Activated CD4-positive, alpha-beta T cell treated with anti-CD3 and anti-CD28 coated beads, Interleukin-2, amount 50 U/mL, for 4 hours (primary cell): ENCODE results near the gene LBR.
"Not testable (repeated sequence)": the region's sequence is repeated elsewhere in the genome, so short reads cannot be mapped to it uniquely, and the experiment has no call there.

ENCODE experiments used
- DNase-seq, 2 experiments: peaks; one replicate each; pipeline ENCODE4 v3.0.0-alpha.2; 2020

The LBR gene

GRCh38 chr1:225418059-225418458, 9.8 kb downstream of the LBR start:
- no peak for DNase-seq

- no peak for DNase-seq
Measured at GRCh38 chr1:225415967-225416745, 11.7 kb downstream of the LBR start.

GRCh38 chr1:225415307-225415706, 12.5 kb downstream of the LBR start:
- DNase-seq = no peak

- no peak for DNase-seq
Measured at GRCh38 chr1:225413708-225414375, 14.0 kb downstream of the LBR start.

- no peak for DNase-seq
Measured at GRCh38 chr1:225412803-225413351, 15.0 kb downstream of the LBR start.

GRCh38 chr1:225412321-225412720, 15.5 kb downstream of the LBR start:
- DNase-seq = no peak

GRCh38 chr1:225410036-225410435, 17.8 kb downstream of the LBR start:
- DNase-seq = no peak

GRCh38 chr1:225409051-225409450, 18.8 kb downstream of the LBR start:
- DNase-seq = no peak

- no peak for DNase-seq
Measured at GRCh38 chr1:225408249-225408648, 19.6 kb downstream of the LBR start.

GRCh38 chr1:225407755-225408154, 20.1 kb downstream of the LBR start:
- DNase-seq = no peak

- no peak for DNase-seq
Measured at GRCh38 chr1:225406976-225407725, 20.7 kb downstream of the LBR start.

- no peak for DNase-seq
Measured at GRCh38 chr1:225400968-225401367, 26.9 kb downstream of the LBR start.

- no peak for DNase-seq
Measured at GRCh38 chr1:225396357-225396756, 31.5 kb downstream of the LBR start.

- no peak for DNase-seq
Measured at GRCh38 chr1:225389843-225390242, 38.0 kb downstream of the LBR start.

GRCh38 chr1:225388372-225388771, 39.5 kb downstream of the LBR start:
- DNase-seq = no peak

- not testable (repeated sequence) for DNase-seq
Measured at GRCh38 chr1:225386860-225387259, 41.0 kb downstream of the LBR start.

GRCh38 chr1:225380691-225381090, 47.1 kb downstream of the LBR start:
- DNase-seq = no peak

- DNase-seq = no peak
Measured at GRCh38 chr1:225378880-225379279, 49.0 kb downstream of the LBR start.

GRCh38 chr1:225374996-225375395, 52.8 kb downstream of the LBR start:
- no peak for DNase-seq

- DNase-seq = no peak
Measured at GRCh38 chr1:225373155-225373554, 54.7 kb downstream of the LBR start.

- DNase-seq = no peak
Measured at GRCh38 chr1:225371366-225372010, 56.4 kb downstream of the LBR start.

GRCh38 chr1:225368036-225368552, 59.7 kb downstream of the LBR start:
- DNase-seq = no peak

GRCh38 chr1:225366552-225366951, 61.3 kb downstream of the LBR start:
- DNase-seq = no peak
